HuH-7.5 (cell line): ENCODE data around the gene LOXL4.
A peak's percentile ranks its signal among the peaks of the same experiment; 100 is the strongest.

Experiments
- DNase-seq: peaks from one replicate; pipeline ENCODE4 v3.0.0; 2011; ENCODE audit warnings: low spot score

Gene LOXL4

GRCh38 chr10:98264378-98265065, 3.5 kb downstream of the LOXL4 start:
- no peak for DNase-seq

DNA sequence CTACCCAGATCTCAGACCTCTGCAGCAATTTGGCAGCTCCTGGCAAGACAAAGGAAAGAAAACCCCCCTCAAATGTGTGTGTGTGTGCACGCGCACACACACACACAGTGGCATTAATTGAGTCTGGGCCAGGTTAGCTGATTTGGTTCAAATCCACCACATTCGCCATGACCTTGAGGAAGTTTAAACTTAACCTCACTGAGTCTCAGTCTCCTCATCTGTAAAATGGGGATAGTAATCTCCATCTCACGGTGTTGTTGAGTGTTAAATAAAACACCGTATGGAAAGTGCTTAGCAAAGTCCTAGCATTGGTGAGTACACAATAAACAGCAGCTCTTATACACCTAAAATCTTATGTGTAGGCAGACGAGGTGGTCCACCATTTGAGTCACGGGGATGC, 4.9 kb downstream of the LOXL4 start:
- DNase-seq: no peak

GRCh38 chr10:98262571-98262970, 5.4 kb downstream of the LOXL4 start:
- peak; percentile 61 for DNase-seq

- no peak for DNase-seq
These were observed 6.3 kb downstream of the LOXL4 start for GRCh38 chr10:98261436-98262277.

GRCh38 chr10:98260752-98261151, 7.2 kb downstream of the LOXL4 start:
- DNase-seq: no peak

DNA sequence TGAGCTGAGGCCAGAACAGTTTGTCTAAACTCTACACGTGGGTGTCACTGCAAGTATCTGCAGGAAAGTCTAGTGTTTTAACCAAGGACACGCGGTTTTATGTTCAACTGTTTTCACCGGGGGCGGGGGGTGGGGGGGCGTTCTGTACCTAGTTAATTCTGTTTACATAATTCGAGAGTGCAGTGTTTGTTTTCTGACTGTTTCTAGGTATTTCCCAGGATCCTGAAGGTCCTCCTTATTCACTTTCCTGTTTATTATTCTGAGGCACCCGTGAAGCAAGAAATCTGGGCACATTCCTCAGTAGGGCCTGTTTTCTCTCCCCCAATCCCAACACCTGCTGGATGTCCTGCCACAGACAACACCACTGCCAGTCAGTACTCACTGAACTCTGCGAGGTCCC, 7.6 kb downstream of the LOXL4 start:
- DNase-seq: no peak

- no peak for DNase-seq
These were observed 8.2 kb downstream of the LOXL4 start for GRCh38 chr10:98259606-98260315.

- DNase-seq: no peak
These were observed 9.1 kb downstream of the LOXL4 start for GRCh38 chr10:98258683-98259454.

- DNase-seq: no peak
These were observed 10.0 kb downstream of the LOXL4 start for GRCh38 chr10:98257961-98258360.

- DNase-seq: no peak
These were observed 10.8 kb downstream of the LOXL4 start for GRCh38 chr10:98257198-98257597.

- no peak for DNase-seq
These were observed 11.3 kb downstream of the LOXL4 start for GRCh38 chr10:98256692-98257091.

GRCh38 chr10:98255146-98255877, 12.7 kb downstream of the LOXL4 start:
- no peak for DNase-seq

DNA sequence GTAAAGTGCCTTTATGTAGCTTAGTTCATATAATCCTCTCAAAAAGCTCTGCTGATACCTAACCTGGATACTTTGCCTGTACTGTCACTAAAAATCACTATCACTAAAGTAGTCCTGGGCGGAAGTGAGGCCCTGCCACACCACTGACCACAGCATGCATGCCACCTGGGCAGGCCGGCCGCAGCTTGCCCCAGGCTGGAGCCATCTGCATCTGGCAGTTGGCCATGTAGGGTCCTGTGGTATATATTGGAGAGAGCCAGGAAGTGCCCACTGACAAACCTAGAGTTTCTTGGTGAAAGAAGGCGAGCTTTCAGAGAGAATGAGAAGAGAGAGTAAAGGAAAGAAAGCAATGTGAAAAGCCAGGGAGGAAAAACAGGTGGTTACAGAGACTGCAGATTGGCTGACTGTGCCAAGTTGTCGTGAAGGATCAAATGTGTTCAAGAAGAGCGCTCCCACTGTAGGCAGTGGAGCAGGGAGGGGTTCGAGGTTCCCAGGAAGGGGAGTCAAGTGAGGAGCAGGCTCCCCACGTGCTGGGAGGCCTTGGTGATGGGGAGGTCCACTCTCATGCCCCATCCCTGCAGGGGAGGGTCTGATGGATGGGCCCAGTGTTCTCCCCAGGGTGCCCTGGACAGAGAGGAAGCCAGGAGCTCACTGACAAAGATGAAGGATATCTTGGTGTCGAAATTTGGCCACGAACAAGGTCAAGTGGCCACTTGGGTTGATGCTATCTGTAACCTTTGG, 13.6 kb downstream of the LOXL4 start:
- no peak for DNase-seq

- no peak for DNase-seq
These were observed 14.5 kb downstream of the LOXL4 start for GRCh38 chr10:98253499-98253898.

DNA sequence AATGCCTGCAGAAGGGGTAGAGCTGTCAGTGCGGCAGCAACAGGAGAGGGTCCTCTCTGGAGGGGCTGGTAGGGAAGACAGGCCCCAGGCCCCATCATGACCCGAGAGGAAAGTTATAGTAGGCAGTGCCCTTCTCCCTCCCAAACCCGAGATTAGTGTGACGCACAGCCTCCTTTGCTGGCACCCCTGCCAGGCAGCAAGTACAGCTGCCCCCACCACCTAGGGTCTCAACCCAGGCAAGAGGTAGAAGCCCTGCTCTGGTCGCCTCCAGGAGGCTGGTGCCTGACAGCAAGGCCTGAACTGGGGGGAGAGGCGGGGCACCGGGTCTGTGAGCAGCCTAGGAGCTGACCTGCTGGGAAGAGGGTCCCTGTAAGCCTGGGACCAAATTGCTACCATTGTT, 15.5 kb downstream of the LOXL4 start:
- no peak for DNase-seq

- DNase-seq: no peak
These were observed 16.6 kb downstream of the LOXL4 start for GRCh38 chr10:98251399-98251798.

- DNase-seq: no peak
These were observed 18.9 kb downstream of the LOXL4 start for GRCh38 chr10:98249134-98249533.

DNA sequence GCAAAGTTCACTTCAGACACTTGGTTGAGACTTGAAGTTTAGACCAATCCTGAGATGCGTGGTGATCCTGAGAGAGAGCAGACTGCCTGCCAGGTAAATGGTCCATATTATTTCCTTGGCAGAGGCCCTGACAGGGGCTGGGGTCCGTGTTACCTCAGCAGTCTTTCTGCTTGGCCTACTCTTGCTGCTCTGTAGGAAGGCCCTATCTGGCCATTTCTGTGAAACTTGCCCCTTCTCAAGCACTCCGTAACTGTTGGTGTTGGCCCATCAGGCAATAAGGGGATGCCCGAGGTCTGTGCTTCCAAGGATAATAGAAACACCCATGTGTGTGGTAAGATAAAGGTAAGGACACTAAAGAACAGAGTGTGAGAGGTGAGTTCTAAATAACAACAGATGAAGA, 20.0 kb downstream of the LOXL4 start:
- DNase-seq: no peak

- no peak for DNase-seq
These were observed 20.8 kb downstream of the LOXL4 start for GRCh38 chr10:98246911-98247805.

- no peak for DNase-seq
These were observed 23.4 kb downstream of the LOXL4 start for GRCh38 chr10:98244586-98244985.
